DLD1 (cell line): ENCODE data around the gene APOBEC4.

Experiments used
- in situ Hi-C: cut with HindIII; loops from 2 replicates; pipeline ENCODE4 v1.10.0; 2017; ENCODE audit warnings: low sequenced_read_pairs

Gene APOBEC4

DNA sequence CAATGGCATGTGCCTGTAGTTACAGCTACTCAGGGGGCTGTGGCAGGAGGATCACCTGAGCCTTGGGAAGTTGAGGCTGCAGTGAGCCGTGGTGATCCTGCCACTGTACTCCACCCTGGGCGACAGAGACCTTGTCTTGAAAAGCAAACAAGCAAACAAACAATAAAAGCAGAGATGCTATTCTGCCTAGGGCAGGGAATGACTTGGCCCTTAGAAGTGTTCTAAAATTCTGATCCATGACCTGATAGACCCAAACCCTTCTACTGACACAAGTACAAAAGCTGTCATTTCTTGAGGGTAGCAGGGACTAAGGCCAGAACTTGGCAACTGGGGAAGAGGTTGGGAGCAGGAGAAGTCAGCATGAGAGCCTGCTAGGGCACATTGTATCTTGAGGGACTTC, 47.2 kb downstream of the APOBEC4 start:
- in situ Hi-C loops = no loop called here

DNA sequence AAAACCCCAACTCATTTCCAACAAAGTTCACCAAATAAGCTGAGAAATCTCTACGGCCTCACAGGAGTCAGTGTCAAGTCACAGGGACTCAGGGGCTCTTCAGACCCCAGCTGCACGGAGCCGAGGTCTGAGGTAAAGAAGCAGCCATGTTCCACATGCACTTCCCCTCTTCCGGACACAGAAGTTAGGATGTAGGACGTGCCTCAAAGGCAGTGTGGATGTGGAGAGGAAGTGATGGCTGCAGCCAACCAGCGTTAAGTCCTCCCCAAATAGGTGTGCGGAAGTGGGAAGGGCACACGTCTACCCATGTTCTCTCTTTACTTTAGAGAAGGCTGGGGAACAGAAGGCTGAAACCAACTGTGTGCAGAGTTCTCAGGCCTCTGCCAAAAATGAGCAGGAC, 48.3 kb downstream of the APOBEC4 start:
- in situ Hi-C loops = no loop called here

DNA sequence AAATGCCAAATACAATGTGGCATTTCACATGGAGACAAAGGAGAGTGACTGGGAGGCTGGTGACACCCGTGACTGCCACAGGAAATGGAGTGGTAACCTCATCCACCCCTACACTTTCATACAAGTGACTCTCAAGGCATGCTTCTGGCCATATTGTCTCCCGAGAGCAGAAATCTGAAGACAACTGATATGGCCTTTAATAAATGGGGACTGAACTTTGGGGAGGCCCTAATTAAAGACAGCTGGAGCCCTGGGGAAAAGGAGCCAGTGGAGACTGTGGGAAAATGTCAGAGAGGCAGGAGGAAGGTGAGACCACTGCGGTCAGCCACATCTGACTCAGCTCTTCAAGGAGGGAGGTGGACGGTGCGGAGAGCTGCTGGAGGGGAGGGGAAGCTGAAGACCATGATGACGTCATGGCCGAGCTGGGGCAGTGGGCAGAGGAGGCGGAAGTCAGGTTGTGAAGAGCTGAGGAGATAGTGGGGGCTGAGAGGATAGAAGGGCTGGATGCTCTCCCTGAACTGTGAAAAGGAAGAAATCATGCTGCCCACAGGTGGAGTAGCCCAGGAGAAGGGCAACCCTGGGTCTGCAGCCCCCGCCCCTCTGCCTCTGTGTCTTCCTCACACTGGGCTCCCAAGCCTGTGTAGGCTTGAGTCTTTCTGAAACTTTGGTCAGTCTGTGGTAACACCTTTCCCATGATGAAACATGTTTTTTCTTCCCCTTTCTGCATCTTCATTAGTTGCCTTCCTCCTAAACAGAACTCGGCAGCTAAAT, 48.9 kb downstream of the APOBEC4 start:
- in situ Hi-C loops = no loop called here

DNA sequence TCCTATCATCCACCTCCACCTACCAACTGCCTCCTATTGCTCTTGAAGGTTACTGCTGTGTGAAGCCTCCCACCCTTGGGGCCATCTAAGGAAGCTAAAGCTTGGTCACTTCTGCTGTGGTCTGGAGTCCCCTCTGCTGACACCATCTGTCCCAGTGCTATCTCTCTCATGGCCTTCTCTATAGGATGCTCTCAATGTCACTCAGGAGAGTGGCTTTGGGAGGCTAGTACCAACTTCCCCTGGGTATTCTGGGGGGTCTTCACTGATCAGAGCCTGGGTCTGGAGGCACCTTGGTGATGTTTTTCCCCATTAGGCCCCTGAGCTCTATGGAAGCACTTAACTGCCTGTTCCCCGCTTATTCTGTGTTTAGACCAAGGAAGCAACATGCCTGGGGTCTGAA, 50.6 kb downstream of the APOBEC4 start:
- in situ Hi-C loops = no loop called here

DNA sequence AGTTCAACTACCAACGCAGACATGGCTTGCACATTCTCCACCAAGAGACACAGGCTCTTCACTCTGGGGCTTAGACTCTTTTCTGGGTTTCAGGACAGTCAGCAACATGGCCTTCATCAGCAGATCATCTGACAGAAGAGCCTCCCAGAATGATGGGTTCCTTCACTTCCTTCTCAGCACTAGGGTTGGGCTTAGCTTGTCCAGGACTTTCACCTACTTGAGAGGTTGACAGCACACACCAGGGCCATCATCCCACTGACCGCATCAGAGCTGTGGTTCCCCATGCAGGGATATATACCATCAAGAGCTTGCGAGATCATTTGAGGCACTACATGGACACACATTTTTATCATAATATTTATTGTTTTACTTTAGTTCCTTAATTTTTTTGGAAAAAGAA, 52.5 kb downstream of the APOBEC4 start:
- in situ Hi-C loops = no loop called here

DNA sequence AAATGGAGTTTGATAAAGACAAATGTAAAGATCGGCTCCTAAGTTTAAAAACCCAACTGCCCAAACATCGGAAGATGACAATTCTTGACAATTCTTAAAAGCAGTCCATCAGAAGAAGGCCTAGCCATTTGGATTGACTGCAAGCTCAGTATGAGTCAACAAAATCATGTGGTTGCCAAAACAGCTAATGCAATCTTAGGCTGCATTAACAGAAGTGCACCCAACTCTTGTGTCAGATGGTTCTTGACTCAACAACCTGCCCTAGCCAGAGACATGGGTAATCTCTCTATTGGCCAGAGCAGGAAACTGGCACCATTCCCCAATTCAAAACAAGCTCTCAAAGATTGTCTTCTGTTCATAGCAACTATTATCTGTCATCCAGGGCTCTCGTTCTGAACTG, 53.0 kb downstream of the APOBEC4 start:
- in situ Hi-C loops = no loop called here

DNA sequence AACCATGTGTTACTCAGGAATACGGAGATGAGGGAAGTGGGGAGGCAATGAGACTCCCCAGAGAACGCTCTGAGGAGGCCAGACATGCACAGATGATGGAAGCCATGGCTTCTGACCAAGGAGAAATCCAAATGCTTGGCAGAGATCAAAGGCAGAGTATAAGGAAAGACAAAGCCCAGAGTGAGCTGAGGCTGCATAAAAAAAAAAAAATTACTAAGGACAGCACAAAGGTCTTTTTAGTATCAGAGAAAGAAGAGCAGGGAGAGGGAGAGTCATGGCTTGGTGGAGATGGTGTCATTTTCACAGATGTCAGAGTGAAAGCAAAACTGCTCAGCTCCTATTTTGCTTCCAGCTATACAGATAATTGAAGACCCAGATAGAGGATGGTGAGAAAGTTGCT, 54.7 kb downstream of the APOBEC4 start:
- in situ Hi-C loops = no loop called here

DNA sequence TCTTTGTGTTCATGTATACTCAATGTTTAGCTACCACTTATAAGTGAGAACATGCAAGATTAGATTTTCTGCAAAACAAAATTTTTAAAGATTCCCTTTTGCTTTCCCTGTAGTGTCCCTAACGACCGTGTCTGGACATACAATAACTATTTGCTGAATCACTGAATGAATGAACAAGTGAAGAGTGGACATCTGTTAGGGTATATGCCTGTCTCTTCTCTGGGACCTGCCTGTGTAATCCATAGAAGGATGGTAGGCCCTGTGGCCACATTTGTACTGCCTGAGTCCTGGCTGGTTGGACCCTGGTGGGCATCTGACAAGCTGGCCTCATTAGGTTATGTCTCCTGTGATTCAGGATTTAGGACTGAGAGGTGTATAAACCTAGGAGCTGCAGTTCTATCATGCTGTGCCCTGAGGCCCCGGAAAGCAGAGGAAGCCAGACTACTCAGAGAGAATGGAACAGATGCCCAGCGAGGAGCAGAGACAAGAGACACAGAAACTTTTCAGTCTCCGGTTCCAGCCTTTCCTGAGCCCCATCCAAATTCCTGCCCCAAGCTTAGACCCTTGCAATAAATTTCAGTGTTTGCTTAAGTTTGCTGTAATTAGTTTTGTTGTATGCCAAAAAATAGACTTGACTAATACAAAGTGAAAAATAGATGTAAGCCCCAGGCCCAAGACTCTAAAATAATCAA, 55.3 kb downstream of the APOBEC4 start:
- in situ Hi-C loops = no loop called here

DNA sequence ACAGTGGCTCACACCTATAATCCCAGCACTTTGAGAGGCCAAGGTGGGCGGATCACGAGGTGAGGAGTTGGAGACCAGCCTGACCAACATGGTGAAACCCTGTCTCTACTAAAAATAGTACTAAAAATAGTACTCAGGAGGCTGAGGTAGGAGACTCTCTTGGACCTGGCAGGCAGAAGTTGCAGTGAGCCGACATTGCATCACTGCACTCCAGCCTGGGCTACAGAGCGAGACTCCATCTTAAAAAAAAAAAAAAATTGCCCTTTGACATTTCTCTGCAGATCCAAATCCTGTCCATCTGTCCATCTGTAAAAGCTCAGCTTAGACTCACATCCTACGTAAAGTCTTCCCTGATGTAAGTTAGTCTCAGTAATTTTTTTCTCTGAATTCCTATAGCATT, 56.6 kb downstream of the APOBEC4 start:
- in situ Hi-C loops = no loop called here
